AG09309 (cell line): ENCODE measurements around the gene ZDHHC7.

ENCODE experiments used
- DNase-seq: peaks from one replicate; pipeline ENCODE4 v3.0.0-alpha.2; 2010; ENCODE audit warnings: low read depth
- H3K4me3 ChIP-seq: 2 replicates; pipeline ENCODE4 v1.5.1; 2011; ENCODE audit warnings: mild to moderate bottlenecking, low read depth, low read length, moderate library complexity; ENCODE audit not compliant: control insufficient read depth
- CTCF ChIP-seq: IDR thresholded peaks from 2 replicates; pipeline ENCODE4 v1.5.1; 2011; ENCODE audit warnings: mild to moderate bottlenecking, low read depth, low read length, inconsistent platforms; ENCODE audit not compliant: insufficient read depth, control insufficient read depth; ENCODE audit errors: missing control alignments

Gene ZDHHC7

GRCh38 chr16:85003725-85004586 is 7.4 kb downstream of the ZDHHC7 start:
- DNase-seq = no peak
- no peak overlapping the region for H3K4me3 ChIP-seq
- TF ChIP-seq CTCF = no peak

- no peak overlapping the region for H3K4me3 ChIP-seq
- no peak for DNase-seq
- no peak for TF ChIP-seq CTCF
Measured at GRCh38 chr16:85003076-85003475, 8.3 kb downstream of the ZDHHC7 start.

GRCh38 chr16:85002608-85003007 is 8.7 kb downstream of the ZDHHC7 start:
- no peak overlapping the region for H3K4me3 ChIP-seq
- no peak for TF ChIP-seq CTCF
- no peak for DNase-seq

- DNase-seq = no peak
- no peak for TF ChIP-seq CTCF
- no peak overlapping the region for H3K4me3 ChIP-seq
Measured at GRCh38 chr16:85002099-85002541, 9.2 kb downstream of the ZDHHC7 start.

DNA sequence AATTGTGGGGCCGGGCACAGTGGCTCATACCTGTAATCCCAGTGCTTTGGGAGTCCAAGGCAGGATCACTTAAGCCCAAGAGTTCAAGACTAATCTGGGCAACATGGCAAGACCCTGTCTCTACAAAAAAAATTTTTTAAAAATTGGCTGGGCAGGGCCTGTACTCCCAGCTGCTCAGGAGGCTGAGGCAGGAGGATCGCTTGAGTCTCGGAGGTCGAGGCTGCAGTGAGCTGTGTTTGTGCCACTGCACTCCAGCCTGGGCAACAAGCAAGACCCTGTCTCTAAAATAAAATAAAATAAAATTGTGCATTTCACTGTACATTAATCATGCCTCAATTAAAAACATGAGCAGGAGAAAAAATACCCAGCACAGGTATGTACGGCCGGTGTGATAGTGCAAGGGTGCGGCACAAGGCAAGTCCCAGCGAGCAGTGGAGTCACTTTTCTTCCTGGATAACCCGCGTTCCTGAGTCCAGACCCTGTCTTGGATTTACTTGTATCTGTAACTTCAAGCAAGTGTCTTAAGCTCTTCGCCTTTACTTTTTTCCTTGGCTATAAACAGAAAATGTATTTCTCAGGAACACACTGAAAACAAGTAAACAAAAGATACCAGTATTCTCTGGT is 11.4 kb downstream of the ZDHHC7 start:
- no peak overlapping the region for H3K4me3 ChIP-seq
- no peak for TF ChIP-seq CTCF
- no peak for DNase-seq

DNA sequence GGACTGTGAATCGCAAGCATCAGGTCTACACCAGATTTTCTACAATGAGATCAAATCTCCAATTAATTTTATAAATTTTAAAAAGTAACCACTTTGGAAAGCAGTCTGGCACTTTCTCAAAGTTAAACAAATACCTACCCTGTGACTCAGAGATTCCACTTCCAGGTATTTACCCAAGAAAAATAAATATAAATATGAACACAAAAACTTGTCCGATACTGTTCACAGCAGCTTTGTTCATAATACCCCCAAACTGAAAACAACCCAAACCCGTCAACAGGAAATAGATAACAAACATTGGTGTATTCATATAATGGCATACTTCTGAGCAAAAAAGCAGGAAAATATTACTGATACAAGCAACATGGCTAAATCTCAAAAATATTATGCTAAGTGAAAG is 12.1 kb downstream of the ZDHHC7 start:
- H3K4me3 ChIP-seq = no peak overlapping the region
- TF ChIP-seq CTCF = no peak
- no peak for DNase-seq
